CD4-positive, alpha-beta T cell treated with Interleukin-4 for 1 hour (primary cell): ENCODE results near the gene WDR33.

ENCODE experiments used
- DNase-seq, 2 donors: peaks; one replicate each; pipeline ENCODE4 v3.0.0-alpha.2; 2020 to 2022

WDR33 gene

DNA sequence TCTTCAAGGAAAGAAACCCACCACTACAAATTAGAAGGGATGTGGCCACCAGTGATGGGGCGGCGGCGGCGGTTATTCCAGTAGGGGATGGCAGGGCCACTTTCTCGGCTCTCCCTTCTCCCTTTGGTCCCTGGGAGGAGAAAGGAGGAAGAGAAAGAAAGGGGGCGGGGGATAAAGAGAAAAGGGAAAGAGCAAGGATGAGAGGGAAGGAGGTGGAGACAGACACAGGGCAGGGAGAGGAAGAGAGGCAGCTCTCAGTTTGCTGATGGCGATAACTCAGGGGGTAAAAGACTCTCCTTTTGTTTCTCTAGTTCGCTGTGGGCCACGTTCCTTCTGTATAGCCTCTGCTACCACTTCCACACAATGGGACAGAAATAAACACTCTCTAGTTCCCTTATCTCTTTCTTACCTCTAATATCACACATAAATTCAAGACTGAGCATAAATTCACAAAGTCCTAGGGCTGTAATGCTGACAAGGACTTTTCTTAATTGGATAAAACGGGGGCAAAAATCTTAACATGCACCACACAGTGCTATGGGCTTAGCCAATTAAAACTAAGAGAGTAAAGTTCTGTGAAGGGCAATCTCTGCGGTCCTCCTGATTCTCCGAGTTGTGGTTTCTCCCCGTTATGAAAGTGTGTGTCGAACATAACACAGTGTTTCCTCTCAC is 95.1 kb downstream of the WDR33 start:
- DNase-seq, result no peak

- no peak for DNase-seq
Observed at GRCh38 chr2:127713562-127713961, 97.4 kb downstream of the WDR33 start.

DNA sequence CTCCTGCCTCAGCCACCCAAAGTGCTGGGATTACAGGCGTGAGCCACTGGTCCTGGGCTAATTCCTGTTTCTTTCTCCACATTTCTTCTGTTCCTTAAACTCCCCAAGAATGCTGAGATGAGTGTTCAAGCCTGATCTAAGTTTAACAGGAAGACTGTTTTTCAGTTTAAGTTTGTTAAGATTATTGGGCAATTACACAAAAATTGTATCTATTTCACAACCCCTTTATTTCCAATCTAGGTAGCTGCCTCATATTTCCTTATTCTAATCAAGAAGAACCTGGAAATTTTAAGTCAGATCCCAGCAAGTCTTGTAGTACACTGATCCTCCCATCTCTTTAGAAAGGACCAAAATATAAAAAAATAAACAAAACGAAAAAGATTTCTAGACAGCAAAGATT is 98.0 kb downstream of the WDR33 start:
- no peak for DNase-seq

DNA sequence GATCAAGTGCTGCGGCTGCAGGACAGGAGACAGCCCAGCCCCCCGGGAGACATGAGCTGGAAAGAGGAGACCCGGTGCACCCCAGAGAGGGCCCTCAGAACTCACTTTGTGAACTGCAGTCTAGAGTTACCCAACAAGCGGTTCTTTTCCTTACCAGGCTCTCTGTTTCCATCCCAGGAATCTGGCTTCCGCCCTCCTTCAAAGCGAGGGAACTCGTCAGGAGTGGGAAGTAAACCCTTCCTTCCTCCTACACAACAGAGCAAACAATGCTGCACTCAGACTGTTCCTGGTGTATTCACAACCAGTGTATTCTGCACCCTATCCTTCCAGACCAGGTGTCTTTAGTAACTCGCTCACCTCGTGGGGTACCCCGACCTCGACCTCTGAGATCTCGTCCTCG is 101.6 kb downstream of the WDR33 start:
- no peak for DNase-seq

DNA sequence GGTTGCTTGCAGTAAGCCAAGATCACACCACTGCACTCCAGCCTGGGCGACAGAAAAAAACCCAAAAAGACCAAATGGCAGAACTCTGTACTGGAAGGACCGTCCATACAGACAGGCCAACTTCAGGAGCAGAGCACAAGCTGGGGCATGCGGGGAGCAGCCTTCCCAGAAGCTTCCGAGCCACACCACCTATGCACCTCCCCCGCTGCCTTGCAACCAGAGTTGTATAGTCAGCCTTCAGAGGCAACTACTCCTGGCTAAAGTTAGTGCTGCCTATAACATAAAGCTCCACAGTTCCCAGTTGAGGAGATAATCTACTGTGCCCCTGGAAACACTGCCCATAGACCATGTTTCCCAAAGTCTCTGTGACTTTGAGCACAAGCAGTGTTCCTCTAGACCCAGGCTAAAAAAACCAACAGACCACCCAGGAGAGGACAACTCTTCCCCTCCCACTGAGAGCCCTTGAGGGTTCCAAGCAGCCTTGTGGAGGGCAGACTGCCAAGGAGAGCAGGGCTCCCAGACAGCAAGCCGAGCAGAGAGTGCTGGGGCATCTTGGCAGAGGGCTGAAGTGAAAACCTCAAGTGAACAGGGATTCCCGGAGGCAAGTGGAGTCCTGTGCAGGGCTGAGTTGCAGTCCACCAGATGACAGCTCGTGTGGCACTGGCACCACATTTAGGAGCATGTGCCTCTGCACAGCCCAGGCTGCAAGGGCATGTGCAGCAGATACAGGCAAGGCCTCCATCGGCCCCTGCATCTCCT is 102.9 kb downstream of the WDR33 start:
- no peak for DNase-seq

- no peak for DNase-seq
Observed at GRCh38 chr2:127706215-127706990, 104.6 kb downstream of the WDR33 start.

- no peak for DNase-seq
Observed at GRCh38 chr2:127705391-127706065, 105.4 kb downstream of the WDR33 start.

DNA sequence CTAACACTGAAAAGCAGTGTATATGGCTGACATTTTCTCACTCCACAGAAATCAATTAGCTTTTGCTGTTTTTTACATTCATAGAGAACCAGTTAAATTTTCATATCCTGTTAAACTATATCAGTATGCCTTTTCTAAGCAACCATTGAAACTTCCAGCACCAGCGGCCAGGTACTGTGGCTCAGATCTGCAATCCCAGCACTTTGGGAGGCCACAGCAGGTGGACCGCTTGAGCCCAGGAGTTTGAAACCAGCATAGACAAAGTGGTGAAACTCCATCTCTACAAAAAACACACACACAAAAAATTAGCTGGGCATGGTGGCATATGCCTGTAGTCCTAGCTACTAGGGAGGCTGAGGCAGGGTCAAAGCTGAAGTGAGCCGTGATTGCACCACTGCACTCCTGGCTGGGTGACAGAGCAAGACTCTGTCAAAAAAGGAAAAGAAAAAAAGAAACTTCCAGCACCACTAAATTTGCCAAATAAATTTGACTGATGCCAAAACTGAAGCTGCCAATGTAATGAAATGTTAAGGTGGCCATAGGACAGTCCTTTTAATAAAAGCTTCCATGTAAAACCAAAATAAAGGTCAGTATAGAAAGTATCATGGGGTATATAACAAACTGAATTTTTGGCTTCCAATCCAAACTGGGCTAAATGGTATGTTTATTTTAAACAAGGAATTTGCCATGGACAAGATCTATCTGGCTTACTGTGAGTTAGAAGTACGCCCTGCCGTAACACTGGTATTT is 106.2 kb downstream of the WDR33 start:
- no peak for DNase-seq

- no peak for DNase-seq
Observed at GRCh38 chr2:127703282-127703681, 107.7 kb downstream of the WDR33 start.

DNA sequence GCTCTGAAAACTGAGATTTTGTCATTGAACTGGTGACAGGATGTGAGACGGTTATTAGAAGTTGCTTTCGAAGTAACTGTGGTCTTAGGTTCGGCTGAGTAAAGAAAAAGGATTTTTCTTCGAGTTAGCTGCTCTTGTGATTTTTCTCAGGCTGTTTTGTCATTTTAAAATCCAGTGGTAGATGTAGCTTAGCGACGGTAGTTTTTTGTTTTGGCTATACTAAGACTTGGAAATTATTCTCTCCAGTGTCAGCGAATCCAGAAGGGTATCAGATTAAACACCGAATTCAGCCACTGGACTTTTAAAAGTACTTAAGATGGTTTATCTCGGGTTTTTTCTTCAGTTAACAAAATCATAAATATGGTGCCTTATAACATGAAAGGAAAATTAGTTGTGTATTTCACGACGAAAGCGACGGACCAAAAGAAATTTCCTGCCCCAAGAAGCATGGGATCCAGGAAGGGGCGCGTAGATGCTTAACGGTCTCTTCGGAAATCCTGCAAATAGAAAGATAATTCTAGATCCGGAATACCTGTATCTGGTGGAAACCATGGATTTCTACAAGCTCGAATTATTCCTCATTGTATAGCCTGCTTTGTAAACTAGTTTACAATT is 108.5 kb downstream of the WDR33 start:
- DNase-seq, result no peak

DNA sequence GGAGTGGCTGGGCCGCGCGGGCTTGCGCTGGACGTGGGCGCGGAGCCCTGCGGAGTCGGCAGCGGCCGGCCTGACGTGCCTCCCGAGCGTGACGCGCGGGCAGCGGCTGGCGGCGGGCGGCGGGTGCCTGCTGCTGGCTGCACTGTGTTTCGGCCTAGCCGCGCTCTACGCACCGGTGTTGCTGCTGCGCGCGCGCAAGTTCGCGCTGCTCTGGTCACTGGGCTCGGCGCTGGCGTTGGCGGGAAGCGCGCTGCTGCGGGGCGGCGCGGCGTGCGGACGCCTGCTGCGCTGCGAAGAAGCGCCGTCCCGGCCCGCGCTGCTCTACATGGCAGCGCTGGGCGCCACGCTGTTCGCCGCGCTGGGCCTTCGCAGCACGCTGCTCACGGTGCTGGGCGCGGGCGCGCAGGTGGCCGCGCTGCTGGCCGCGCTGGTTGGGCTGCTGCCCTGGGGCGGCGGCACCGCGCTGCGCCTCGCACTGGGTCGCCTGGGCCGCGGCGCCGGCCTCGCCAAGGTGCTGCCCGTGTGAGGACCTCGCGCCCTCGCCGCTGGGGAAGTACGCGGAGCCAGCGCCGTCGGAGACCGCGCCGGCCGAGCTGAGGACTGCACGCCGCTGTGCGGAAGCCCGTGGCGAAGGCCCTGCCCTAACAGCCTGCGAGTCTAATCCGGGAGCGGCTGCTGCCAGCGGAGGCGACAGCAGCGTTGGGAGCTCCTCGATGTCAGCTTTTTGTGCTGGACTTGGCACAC is 109.1 kb downstream of the WDR33 start:
- DNase-seq, result peak; percentile 81 to 83

- peak; percentile 91 to 92 for DNase-seq
Observed at GRCh38 chr2:127701193-127701650, 109.7 kb downstream of the WDR33 start, which contains the start of gene SFT2D3. SFT2D3 (plus strand) TSS chr2:127701497; CDS start chr2:127701529, 32 bp downstream.

GRCh38 chr2:127700527-127701192 is 110.3 kb downstream of the WDR33 start:
- DNase-seq, result peak; percentile 40 to 88

DNA sequence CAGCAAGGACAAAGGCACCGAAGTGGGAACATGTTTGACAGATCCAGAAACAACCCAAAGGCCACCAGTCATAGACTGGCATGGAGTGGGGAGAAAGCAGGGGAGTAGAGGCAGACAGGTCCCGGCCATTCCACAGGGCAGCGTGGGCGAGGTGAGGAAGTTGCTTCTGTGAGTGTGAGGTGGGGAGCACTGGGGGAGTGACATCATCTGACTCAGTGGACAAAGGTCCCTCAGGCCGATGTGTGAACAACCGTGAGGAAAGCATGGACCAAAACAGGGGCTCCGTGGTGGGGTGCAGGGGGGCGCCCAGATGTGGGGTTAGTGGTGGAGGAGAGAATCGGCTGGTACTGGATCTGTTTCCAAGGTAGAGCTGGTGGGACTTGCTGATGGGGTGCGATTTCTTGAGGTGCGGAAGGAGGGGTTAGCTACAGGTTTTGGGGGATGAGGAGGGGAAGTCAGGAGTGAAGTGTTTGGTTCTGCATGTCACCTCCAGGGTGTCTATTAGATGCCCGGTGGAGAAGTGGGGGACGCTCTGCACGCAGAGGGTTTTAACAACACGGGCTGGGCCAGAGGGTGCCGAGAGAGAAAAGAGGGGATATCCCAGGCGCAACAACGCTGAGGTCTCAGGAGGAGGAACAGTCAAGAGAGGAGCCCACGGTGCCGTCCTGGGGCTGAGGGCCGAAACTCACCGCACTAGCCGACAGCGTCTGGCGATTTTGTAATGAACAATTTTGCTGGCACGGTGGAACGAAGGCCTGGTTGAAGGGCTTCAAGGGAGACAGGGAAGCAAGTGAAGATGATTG is 112.2 kb downstream of the WDR33 start:
- DNase-seq, result no peak

- no peak for DNase-seq
Observed at GRCh38 chr2:127697482-127698180, 113.3 kb downstream of the WDR33 start.

- DNase-seq, result peak in 1 of 2 donors; percentile 54
Observed at GRCh38 chr2:127695491-127696472, 115.2 kb downstream of the WDR33 start.

GRCh38 chr2:127694986-127695385 is 116.0 kb downstream of the WDR33 start:
- DNase-seq, result no peak

GRCh38 chr2:127690696-127691095 is 120.3 kb downstream of the WDR33 start:
- no peak for DNase-seq
